Measurements from ENCODE around the gene ABHD17C. TPM values are rescaled to one million over a fixed set of nuclear protein-coding genes. Genes with fewer than 3 reads are reported as not detected.
A peak's percentile ranks its signal among the peaks of the same experiment; 100 is the strongest.
"Not testable (repeated sequence)": the region's sequence is repeated elsewhere in the genome, so short reads cannot be mapped to it uniquely, and the experiment has no call there.

The ABHD17C gene
- total RNA-seq (2021; ENCODE audit: unreplicated experiment), result 16.3 TPM
- polyA plus RNA-seq (2012; ENCODE audit: insufficient read length), result 10.3 TPM
- percentile 61 among the genes with signal in this experiment for Bru-seq, nascent RNA
- percentile 57 among the genes with signal in this experiment for BruChase-seq, experiment 1, labeled RNA remaining after a 2-hour chase
- percentile 58 among the genes with signal in this experiment for BruChase-seq, experiment 2, labeled RNA remaining after a 6-hour chase
- long read RNA-seq, transcript ABHD17C-201 (3 exons, 2,368 nt), result major isoform, 81 of 88 reads
- long read RNA-seq, partial matches to known transcripts, result 0 of 88 reads
- long read RNA-seq, other reads (novel, unspliced or antisense), result 6 of 88 reads

- intact Hi-C loops (cut with micrococcal nuclease; ENCODE audit: unreplicated experiment), result no loop called here
These were observed at the start of gene ABHD17C for GRCh38 chr15:80695099-80695910. ABHD17C (plus strand) TSS chr15:80695310; CDS start chr15:80695430, 120 bp downstream.

GRCh38 chr15:80645494-80646065 lies 49.5 kb upstream of the ABHD17C start:
- Histone ChIP-seq H3K9me3 (ENCODE audit: control insufficient read depth, insufficient read depth, low read depth, low read length) (no peaks in the 10 kb centered on the region; the same call in 1 of the 2 replicates), H3K27me3 (ENCODE audit: control insufficient read depth, insufficient read depth, low read length) (no peaks in the 10 kb centered on the region), H3K27ac (ENCODE audit: low read length) (no peak overlapping the region), H3K4me3 (ENCODE audit: low read depth in 2 of 2, low read length in 2 of 2) (no peak overlapping the region), H3K4me1 (ENCODE audit: control insufficient read depth, insufficient read depth, low read length) (no peaks in the 10 kb centered on the region), H3K36me3 (ENCODE audit: control insufficient read depth, insufficient read depth, low read length) (no peaks in the 10 kb centered on the region)
- in situ Hi-C loops (cut with HindIII; ENCODE audit: low pct_unique_long_range_greater_than_20kb, low sequenced_read_pairs) (no loop called here), intact Hi-C loops (cut with micrococcal nuclease; ENCODE audit: unreplicated experiment) (no loop called here)
- ChIA-PET POLR2A (interaction anchor here (0.7 kb wide), 1 partner anchor 35 kb away, joined by 5 read pairs; no protein-coding TSS in a partner anchor), CTCF (no interaction called here)
- TF ChIP-seq, protein P1, sequence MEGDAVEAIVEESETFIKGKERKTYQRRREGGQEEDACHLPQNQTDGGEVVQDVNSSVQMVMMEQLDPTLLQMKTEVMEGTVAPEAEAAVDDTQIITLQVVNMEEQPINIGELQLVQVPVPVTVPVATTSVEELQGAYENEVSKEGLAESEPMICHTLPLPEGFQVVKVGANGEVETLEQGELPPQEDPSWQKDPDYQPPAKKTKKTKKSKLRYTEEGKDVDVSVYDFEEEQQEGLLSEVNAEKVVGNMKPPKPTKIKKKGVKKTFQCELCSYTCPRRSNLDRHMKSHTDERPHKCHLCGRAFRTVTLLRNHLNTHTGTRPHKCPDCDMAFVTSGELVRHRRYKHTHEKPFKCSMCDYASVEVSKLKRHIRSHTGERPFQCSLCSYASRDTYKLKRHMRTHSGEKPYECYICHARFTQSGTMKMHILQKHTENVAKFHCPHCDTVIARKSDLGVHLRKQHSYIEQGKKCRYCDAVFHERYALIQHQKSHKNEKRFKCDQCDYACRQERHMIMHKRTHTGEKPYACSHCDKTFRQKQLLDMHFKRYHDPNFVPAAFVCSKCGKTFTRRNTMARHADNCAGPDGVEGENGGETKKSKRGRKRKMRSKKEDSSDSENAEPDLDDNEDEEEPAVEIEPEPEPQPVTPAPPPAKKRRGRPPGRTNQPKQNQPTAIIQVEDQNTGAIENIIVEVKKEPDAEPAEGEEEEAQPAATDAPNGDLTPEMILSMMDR (IDR thresholded peaks at IDR 0.05), result no peak
- TF ChIP-seq POLR2AphosphoS5 (IDR thresholded peaks at IDR 0.05; ENCODE audit: low read depth, low read length) (no peak), SIN3A (IDR thresholded peaks at IDR 0.05; ENCODE audit: borderline replicate concordance, insufficient read depth, low read depth, low read length) (no peak), REST (IDR thresholded peaks at IDR 0.05; ENCODE audit: insufficient read depth in 1 of 2, low read depth in 2 of 2, low read length in 1 of 2) (no peak), TCF7L2 (IDR thresholded peaks at IDR 0.05; ENCODE audit: low read depth, low read length) (no peak)
- no TSS peak for BruUV-seq (replicated peaks)
- ATAC-seq, result no peak
- DNase-seq (ENCODE audit: low read depth, low spot score), result no peak

More at GRCh38 chr15:80695099-80695910, at the start of gene ABHD17C:
- DNase-seq (ENCODE audit: low read depth, low spot score) (no peak), ATAC-seq (peak; percentile 92)
- BruUV-seq (replicated peaks), result no TSS peak
- Histone ChIP-seq H3K4me3 (ENCODE audit: low read depth in 2 of 2, low read length in 2 of 2) (peak within 1 kb of the TSS; percentile 69 to 84), H3K36me3 (ENCODE audit: control insufficient read depth, insufficient read depth, low read length) (no peaks in the 10 kb centered on the region; the same call in 1 of the 2 replicates), H3K9me3 (ENCODE audit: control insufficient read depth, insufficient read depth, low read depth, low read length) (no peaks in the 10 kb centered on the region), H3K27ac (ENCODE audit: low read length) (peak within 1 kb of the TSS; percentile 88), H3K27me3 (ENCODE audit: control insufficient read depth, insufficient read depth, low read length) (no peaks in the 10 kb centered on the region), H3K4me1 (ENCODE audit: control insufficient read depth, insufficient read depth, low read length) (peaks cover 16% of the 10 kb centered on the region)
- in situ Hi-C loops (cut with HindIII; ENCODE audit: low pct_unique_long_range_greater_than_20kb, low sequenced_read_pairs), result no loop called here
- CTCF ChIA-PET, result interaction anchor here (2.7 kb wide), 1 partner anchor 128 kb away, joined by 13 read pairs; no protein-coding TSS in a partner anchor
- POLR2A ChIA-PET, result no interaction called here
- TF ChIP-seq POLR2AphosphoS5 (IDR thresholded peaks at IDR 0.05; ENCODE audit: low read depth, low read length) (no peak), SIN3A (IDR thresholded peaks at IDR 0.05; ENCODE audit: borderline replicate concordance, insufficient read depth, low read depth, low read length) (0 out of 2 replicates have a peak, but pooled peaks have one; percentile 24), REST (IDR thresholded peaks at IDR 0.05; ENCODE audit: insufficient read depth in 1 of 2, low read depth in 2 of 2, low read length in 1 of 2) (no peak)

DNA sequence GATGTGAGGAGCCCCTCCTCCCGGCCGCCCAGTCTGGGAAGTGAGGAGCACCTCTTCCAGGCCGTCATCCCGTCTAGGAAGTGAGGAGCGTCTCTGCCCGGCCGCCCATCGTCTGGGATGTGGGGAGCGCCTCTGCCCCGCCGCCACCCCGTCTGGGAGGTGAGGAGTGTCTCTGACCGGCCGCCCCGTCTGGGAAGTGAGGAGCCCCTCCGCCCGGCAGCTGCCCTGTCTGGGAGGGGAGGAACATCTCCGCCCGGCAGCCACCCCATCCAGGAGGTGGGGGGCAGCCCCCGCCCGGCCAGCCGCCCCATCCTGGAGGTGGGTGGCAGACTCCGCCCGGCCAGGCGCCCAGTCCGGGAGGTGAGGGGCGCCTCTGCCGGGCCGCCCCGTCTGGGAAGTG lies 47.7 kb upstream of the ABHD17C start:
- H3K36me3 ChIP-seq (ENCODE audit: control insufficient read depth, insufficient read depth, low read length); CTCF ChIA-PET; BruUV-seq (replicated peaks); H3K27me3 ChIP-seq (ENCODE audit: control insufficient read depth, insufficient read depth, low read length); H3K27ac ChIP-seq (ENCODE audit: low read length); POLR2A ChIA-PET; DNase-seq (ENCODE audit: low read depth, low spot score); ATAC-seq; in situ Hi-C loops (cut with HindIII; ENCODE audit: low pct_unique_long_range_greater_than_20kb, low sequenced_read_pairs); H3K9me3 ChIP-seq (ENCODE audit: control insufficient read depth, insufficient read depth, low read depth, low read length); H3K4me3 ChIP-seq (ENCODE audit: low read depth in 2 of 2, low read length in 2 of 2); intact Hi-C loops (cut with micrococcal nuclease; ENCODE audit: unreplicated experiment); H3K4me1 ChIP-seq (ENCODE audit: control insufficient read depth, insufficient read depth, low read length): not testable (repeated sequence)
